ENCODE results near the gene C11orf65.
"Not testable (repeated sequence)": the region's sequence is repeated elsewhere in the genome, so short reads cannot be mapped to it uniquely, and the experiment has no call there.

Gene C11orf65

GRCh38 chr11:108403052-108403451 is 64.3 kb downstream of the C11orf65 start:
- ChIA-PET CTCF (interaction anchor here (0.5 kb wide), 1 partner anchor 1917 kb away, joined by 3 read pairs; no protein-coding TSS in a partner anchor), POLR2A (ENCODE audit: low non-redundant PET) (no interaction called here)
- DNase-seq (ENCODE audit: low spot score), result no peak
- TF ChIP-seq CTCF (conservative IDR thresholded peaks at IDR 0.05; ENCODE audit: low read depth), result no peak
- no peak overlapping the region for H3K27ac ChIP-seq

- DNase-seq (ENCODE audit: low spot score), result no peak
- ChIA-PET POLR2A (ENCODE audit: low non-redundant PET) (no interaction called here), CTCF (interaction anchor here (0.7 kb wide), 1 partner anchor 1118 kb away, joined by 3 read pairs; no protein-coding TSS in a partner anchor)
- TF ChIP-seq CTCF (conservative IDR thresholded peaks at IDR 0.05; ENCODE audit: low read depth), result no peak
- H3K27ac ChIP-seq, result no peak overlapping the region
Measured at GRCh38 chr11:108402241-108402640, 65.1 kb downstream of the C11orf65 start.

GRCh38 chr11:108398439-108398838 is 68.9 kb downstream of the C11orf65 start:
- POLR2A ChIA-PET (ENCODE audit: low non-redundant PET), result no interaction called here
- CTCF ChIA-PET, result no interaction called here
- no peak overlapping the region for H3K27ac ChIP-seq
- no peak for TF ChIP-seq CTCF (conservative IDR thresholded peaks at IDR 0.05; ENCODE audit: low read depth)
- DNase-seq (ENCODE audit: low spot score), result no peak

GRCh38 chr11:108396672-108397071 is 70.7 kb downstream of the C11orf65 start:
- DNase-seq (ENCODE audit: low spot score); CTCF ChIA-PET; POLR2A ChIA-PET (ENCODE audit: low non-redundant PET); H3K27ac ChIP-seq: not testable (repeated sequence)

- DNase-seq (ENCODE audit: low spot score), result no peak
- TF ChIP-seq CTCF (conservative IDR thresholded peaks at IDR 0.05; ENCODE audit: low read depth), result no peak
- H3K27ac ChIP-seq, result no peak overlapping the region
- ChIA-PET CTCF (no interaction called here), POLR2A (ENCODE audit: low non-redundant PET) (no interaction called here)
Measured at GRCh38 chr11:108394744-108395284, 72.5 kb downstream of the C11orf65 start.

GRCh38 chr11:108393046-108393445 is 74.3 kb downstream of the C11orf65 start:
- DNase-seq (ENCODE audit: low spot score), result no peak
- ChIA-PET POLR2A (ENCODE audit: low non-redundant PET) (no interaction called here), CTCF (no interaction called here)
- no peak for TF ChIP-seq CTCF (conservative IDR thresholded peaks at IDR 0.05; ENCODE audit: low read depth)
- no peak overlapping the region for H3K27ac ChIP-seq

- no peak for TF ChIP-seq CTCF (conservative IDR thresholded peaks at IDR 0.05; ENCODE audit: low read depth)
- CTCF ChIA-PET, result no interaction called here
- no peak for DNase-seq (ENCODE audit: low spot score)
- H3K27ac ChIP-seq, result no peak overlapping the region
- POLR2A ChIA-PET (ENCODE audit: low non-redundant PET), result no interaction called here
Measured at GRCh38 chr11:108392353-108392752, 75.0 kb downstream of the C11orf65 start.

Measured in RWPE1 (cell line).